Uterus (tissue), 2 donors: ENCODE data around the gene CDKN1B.

ENCODE experiments used
- CTCF ChIP-seq, 4 experiments: fragments of 200-600 bp in 2 of 4; fragments of 450-650 bp in 2 of 4; sonication (generic) in 2 of 4; IDR thresholded peaks; one replicate each; pipeline ENCODE4 v1.5.1; 2016 to 2019; ENCODE audit warnings: antibody characterized with exemption in 4 of 4, mild to moderate bottlenecking in 2 of 4, moderate library complexity in 1 of 4
- POLR2A ChIP-seq, 2 donors: fragments of 450-650 bp; IDR thresholded peaks; one replicate each; pipeline ENCODE4 v1.6.1; 2016; ENCODE audit warnings: antibody characterized with exemption in 2 of 2, mild to moderate bottlenecking in 1 of 2, moderate library complexity in 1 of 2

- no peak for TF ChIP-seq POLR2A (IDR thresholded peaks at IDR 0.05)
- TF ChIP-seq CTCF (IDR thresholded peaks at IDR 0.05): peak in 2 of 4 experiments; percentile 37 to 44
Observed at GRCh38 chr12:12724421-12725085, 7.4 kb downstream of the CDKN1B start.
